ENCODE measurements around the gene PDCL2.
"Not testable (repeated sequence)": the region's sequence is repeated elsewhere in the genome, so short reads cannot be mapped to it uniquely, and the experiment has no call there.

The PDCL2 gene

GRCh38 chr4:55592014-55592413, at the start of gene PDCL2:
Gene PDCL2 (minus strand): TSS chr4:55592245. CDS start chr4:55592109, 136 bp downstream.
- DNase-seq = no peak

GRCh38 chr4:55637272-55637820, 45.3 kb upstream of the PDCL2 start:
- DNase-seq = no peak

- DNase-seq = no peak
Observed at GRCh38 chr4:55636656-55636999, 44.6 kb upstream of the PDCL2 start.

GRCh38 chr4:55635741-55636655, 44.0 kb upstream of the PDCL2 start, which contains the start of gene NMU:
Gene NMU (minus strand): TSS chr4:55636298. CDS start chr4:55636192, 106 bp downstream.
- DNase-seq = peak; percentile 42

- no peak for DNase-seq
Observed at GRCh38 chr4:55635282-55635681, 43.2 kb upstream of the PDCL2 start.

- DNase-seq = no peak
Observed at GRCh38 chr4:55634417-55635128, 42.5 kb upstream of the PDCL2 start.

- no peak for DNase-seq
Observed at GRCh38 chr4:55633903-55634302, 41.9 kb upstream of the PDCL2 start.

GRCh38 chr4:55625835-55626234, 33.8 kb upstream of the PDCL2 start:
- DNase-seq = no peak

GRCh38 chr4:55624063-55624462, 32.0 kb upstream of the PDCL2 start:
- not testable (repeated sequence) for DNase-seq

GRCh38 chr4:55618546-55619143, 26.6 kb upstream of the PDCL2 start:
- no peak for DNase-seq

GRCh38 chr4:55617587-55618197, 25.6 kb upstream of the PDCL2 start:
- DNase-seq = no peak

GRCh38 chr4:55615008-55615407, 23.0 kb upstream of the PDCL2 start:
- no peak for DNase-seq

GRCh38 chr4:55613621-55614020, 21.6 kb upstream of the PDCL2 start:
- no peak for DNase-seq

GRCh38 chr4:55612341-55612740, 20.3 kb upstream of the PDCL2 start:
- DNase-seq = no peak

- no peak for DNase-seq
Observed at GRCh38 chr4:55611358-55612059, 19.5 kb upstream of the PDCL2 start.

- no peak for DNase-seq
Observed at GRCh38 chr4:55610381-55610780, 18.3 kb upstream of the PDCL2 start.

GRCh38 chr4:55609393-55609866, 17.4 kb upstream of the PDCL2 start:
- DNase-seq = no peak

GRCh38 chr4:55608591-55608990, 16.5 kb upstream of the PDCL2 start:
- no peak for DNase-seq

- DNase-seq = no peak
Observed at GRCh38 chr4:55604996-55605395, 13.0 kb upstream of the PDCL2 start.

GRCh38 chr4:55600640-55601039, 8.6 kb upstream of the PDCL2 start:
- no peak for DNase-seq

GRCh38 chr4:55598641-55599040, 6.6 kb upstream of the PDCL2 start:
- DNase-seq = no peak

- DNase-seq = no peak
Observed at GRCh38 chr4:55588160-55588559, 3.9 kb downstream of the PDCL2 start.

All from stimulated activated CD4-positive, alpha-beta T cell treated with anti-CD3 and anti-CD28 coated beads, Interleukin-1b, Interleukin-23, amount 100 ng/mL, for 48 hours (primary cell).